ENCODE results near the gene FRMD3.

Gene FRMD3

DNA sequence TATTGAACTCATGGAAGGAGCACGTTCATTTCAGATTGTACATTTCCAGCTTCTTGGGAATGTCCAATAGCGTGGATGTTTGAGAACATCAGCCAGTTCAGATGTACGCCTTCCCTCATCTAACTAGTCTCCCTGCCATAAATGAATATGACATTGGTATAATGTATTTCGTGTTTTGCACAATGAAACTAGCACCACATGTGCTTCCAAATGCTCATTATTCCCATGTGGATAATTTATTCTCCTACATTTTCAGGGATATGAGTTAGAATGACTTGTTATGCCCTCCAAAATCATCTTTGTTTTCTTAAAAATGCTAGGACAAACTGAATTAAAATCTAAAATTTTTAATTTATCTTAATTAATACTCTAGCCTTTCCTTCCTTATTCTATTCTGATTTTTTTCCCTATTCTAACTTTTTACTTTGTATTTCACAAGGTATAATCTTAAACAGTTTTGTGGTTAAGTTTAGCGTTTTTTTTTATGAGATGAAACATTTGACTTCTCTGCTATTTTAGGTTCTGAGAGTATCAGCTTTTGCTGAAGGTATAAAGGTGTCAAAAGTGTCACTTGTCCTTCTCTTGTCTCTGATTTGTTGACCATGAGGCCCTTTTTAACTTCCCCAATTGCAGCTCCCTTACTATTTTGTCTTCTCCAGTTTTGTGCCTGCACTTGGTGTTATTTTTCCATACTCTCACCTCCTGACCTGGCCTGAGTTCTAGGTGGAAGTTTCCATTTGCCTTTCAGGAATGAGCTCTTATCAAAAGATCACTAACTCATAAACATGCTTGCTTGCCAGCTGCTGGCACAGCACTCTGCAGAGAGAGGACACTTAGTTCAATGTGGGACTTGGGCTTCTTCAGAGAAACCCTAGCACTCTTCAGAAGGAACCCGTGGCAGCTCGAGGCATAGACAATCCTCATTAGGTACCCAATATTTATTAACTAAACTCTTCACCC, 106.8 kb downstream of the FRMD3 start:
- no peak for DNase-seq

DNA sequence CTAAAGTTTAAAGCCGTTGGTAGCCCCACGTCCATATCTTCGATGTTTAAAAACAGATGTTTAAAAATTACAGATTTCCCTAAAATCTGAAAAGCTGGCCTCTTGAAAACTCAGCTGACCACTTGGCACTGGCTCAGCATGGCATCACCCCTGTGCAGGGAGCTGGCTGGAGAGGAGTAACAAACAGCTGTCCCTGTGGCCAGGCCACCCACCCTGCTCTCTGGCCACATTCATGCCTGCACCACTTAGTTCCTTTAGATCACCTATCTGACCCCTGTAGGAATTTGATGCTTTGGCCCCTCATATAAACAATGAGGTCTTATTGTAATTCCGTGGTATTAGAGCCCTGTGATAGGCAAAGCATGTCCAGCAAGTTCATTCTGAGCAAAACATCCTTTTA, 107.5 kb downstream of the FRMD3 start:
- DNase-seq: no peak

DNA sequence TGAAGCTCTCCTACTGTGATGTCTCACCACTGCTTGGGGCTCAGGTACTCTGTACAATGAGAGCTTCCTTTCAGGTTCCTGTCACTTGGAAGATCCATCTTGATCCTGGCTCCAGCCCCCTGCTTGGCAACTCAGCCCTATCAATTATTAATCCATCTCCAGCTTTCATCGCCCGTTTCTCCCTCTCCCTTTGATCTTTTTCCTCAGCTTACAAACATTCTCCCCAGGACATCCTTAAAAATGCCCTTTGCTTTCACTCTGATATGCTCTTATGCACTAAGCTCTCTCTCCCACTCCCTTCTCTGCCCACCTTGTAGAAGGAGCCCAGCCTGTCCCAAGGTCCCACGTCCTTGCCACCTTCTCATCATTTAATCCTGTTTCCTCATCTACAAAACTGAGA, 109.0 kb downstream of the FRMD3 start:
- no peak for DNase-seq

DNA sequence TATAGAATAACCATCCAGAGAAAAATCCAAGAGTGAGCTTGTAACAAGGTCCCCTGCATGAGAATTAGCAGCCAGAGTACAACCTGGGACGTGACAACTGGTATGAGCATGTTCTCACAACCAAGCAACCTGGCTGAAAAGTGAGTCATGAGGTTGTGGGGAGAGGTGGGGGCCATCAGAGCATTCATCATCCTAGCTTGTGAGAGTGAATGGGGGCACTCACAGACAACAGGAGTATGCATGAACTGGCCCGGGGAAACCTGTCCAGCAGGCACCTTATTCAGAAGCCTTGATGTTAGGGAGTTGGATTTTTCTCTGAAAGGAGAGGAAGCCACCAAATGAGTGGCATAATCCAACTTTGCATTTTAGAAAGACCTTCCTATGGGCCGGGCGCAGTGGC, 113.0 kb downstream of the FRMD3 start:
- no peak for DNase-seq

DNA sequence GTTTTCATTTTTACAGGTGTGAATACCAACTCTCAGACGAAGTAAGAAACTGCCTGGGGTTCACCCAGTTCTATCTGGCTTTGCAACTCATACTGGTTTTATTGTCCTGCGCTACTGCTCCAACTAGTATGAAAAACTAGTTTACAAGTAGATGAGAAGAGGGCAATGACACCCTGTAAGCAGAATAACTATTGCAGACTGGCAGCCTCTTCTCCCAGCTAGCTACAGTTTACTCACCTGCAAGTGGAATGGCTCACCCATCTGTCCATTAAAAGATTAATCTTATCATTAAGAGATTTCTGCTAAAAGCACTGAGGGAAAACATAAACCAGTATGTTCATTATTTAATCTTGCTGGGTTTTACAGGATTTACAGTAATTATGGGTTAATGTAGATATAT, 113.4 kb downstream of the FRMD3 start:
- DNase-seq: no peak

DNA sequence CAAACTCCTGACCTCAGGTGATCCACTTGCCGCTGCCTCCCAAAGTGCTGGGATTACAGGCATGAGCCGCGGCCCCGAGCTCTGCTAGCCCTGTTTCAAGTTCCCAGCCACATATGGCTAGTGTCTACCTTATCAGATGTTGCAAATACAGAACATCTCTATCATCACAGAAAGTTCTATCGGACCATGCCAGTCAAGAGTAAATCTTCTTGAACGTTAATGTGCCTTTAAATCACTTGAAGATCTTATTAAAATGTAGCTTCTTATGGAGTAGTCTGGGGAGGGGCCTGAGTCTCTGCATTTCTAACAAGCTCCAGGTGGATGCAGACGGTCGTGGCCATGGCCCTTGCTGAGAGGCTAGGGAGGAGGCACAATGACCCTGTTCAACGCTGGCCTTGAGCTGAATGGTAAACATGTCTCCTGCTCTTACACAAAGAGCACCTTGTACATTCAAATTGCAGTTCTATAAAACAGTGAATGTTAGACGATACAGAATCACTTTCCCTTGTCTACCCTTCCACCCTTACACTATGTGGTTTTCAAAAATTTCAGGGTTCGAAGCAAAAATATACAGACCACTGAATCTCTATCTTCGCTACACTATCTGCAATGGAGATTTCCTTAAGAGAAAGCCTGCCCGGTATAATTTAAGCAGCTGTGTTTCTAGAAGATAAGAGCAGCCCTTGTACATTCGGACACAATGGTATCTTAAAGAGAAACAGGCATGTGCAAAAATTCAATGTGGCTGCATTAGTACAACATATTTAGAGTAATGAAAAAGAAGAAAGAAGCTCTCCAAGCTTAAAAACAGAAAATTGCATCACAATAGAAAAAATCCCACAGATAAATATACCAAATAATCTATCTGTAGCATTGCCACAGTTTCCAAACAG, 114.1 kb downstream of the FRMD3 start:
- no peak for DNase-seq

- no peak for DNase-seq
Measured at GRCh38 chr9:83422527-83422926, 115.7 kb downstream of the FRMD3 start.

- DNase-seq: no peak
Measured at GRCh38 chr9:83420486-83420885, 117.7 kb downstream of the FRMD3 start.

GRCh38 chr9:83419961-83420360, 118.2 kb downstream of the FRMD3 start:
- DNase-seq: no peak

DNA sequence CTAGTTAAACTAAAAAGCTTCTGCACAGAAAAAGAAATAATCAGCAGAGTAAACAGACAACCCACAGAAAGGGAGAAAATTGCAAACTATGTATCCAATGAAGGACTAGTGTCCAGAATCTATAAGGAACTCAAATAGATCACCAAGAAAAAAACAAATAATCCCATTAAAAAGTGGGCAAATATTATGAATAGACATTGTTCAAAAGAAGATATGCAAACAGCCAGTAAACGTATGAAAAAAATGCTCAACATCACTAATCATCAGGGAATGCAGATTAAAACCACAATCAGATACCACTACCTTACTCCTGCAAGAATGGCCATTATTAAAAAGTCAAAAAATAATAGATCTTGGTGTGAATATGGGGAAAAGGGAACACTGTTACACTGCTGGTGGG, 119.9 kb downstream of the FRMD3 start:
- DNase-seq: no peak

DNA sequence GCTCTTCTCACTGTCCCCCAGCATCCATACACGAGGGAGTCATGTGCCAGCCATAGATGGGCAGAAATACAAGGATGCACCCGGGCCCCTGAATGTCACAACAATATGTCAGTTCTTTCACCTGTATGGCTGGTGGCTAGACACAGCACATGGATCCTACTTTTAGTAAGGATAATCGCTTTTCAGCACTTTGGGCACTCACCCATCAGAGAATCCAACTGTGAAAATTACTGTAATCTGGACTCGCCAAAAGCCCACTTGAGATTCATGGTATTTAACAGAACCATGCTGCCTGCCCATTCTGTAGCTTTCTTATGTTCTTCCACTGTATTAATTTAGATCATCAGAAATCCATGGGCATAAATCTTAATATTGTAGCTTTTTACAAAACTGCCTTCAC, 124.8 kb downstream of the FRMD3 start:
- DNase-seq: no peak

DNA sequence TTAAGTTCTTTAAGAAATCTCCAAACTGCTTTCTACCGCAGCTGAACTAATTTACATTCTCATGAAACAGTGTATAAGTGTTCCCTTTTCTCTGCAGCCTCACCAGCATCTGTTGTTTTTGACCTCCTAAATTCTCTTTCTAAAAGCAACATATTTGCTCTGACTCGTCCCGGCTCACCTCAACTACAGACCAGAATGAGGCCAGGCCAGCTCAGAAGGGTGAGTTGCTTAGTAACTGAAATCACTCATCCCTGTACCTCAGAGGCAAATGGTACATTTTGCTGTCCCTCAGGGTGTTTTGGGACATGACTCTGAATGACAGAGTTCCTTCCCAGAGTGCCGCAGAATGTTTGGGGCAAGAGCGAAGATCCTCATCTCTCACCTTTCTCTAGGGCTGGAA, 127.5 kb downstream of the FRMD3 start:
- DNase-seq: no peak

GRCh38 chr9:83406921-83407320, 131.3 kb downstream of the FRMD3 start:
- no peak for DNase-seq

DNA sequence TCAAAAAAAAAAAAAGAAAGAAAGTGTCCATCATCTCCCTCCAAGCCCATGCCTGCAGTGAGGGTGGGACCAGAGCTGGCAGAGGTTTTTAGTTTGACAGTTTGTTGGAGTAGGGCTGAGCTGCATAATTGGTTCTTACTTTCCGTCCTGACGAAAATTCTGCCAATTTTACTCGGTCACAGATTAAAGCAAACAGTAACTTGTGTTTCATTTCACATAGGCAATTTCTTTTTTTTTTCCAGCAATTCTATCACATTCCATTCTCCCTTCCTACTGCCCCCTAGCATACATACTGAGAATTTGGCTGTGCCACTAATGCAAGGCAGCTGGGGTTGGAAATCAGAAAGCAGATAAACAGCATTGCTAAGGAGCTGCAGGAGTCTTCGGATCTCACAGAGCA, 132.4 kb downstream of the FRMD3 start:
- no peak for DNase-seq

- DNase-seq: no peak
Measured at GRCh38 chr9:83403527-83404238, 134.5 kb downstream of the FRMD3 start.

DNA sequence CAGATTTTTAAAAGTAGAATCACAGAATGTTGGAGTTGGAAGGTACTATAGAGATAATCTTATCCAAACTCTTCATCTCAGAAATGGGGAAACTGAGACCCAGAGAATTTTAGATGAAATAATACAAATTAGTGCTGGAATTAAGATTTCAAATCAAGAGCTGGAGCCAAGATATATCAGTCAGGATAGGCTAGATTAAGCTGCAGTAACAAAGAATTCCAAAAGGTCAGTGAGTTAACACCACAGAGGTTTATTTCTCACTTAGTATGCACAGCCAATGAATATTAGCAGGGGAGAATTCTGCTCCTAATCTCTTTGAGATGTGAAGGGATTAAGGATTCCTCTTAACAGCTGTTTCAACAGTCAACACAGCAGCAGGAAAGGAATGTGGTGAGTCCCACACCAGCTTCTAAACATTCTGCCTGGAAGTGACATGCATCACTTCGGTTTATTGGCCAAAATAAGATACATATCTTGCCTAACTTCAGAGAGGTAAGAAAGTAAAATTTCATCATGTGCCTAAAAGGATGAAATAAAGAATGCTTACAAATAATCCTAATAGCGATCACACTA, 136.8 kb downstream of the FRMD3 start:
- DNase-seq: no peak

- DNase-seq: no peak
Measured at GRCh38 chr9:83396813-83397212, 141.4 kb downstream of the FRMD3 start.

GRCh38 chr9:83396342-83396741, 141.9 kb downstream of the FRMD3 start:
- no peak for DNase-seq

DNA sequence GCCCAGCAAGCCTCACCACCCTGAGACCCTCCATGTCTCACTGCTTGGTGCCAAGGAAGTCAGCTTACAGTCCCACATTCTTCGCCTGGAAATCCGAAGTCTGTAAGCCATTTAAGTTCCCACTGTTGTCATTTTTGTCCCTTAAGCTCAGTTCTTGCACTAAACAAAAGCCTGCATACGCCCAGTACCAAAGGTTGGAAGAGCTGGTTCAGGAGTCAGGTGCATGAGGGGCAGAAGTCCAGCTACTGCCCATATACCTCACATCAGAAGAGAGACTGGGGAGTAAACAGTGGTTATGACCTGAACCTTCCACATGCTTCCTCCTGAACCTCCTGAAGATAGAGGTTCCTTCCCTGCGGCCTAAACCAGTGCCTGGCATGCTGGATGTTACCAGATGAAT, 146.0 kb downstream of the FRMD3 start:
- DNase-seq: no peak

DNA sequence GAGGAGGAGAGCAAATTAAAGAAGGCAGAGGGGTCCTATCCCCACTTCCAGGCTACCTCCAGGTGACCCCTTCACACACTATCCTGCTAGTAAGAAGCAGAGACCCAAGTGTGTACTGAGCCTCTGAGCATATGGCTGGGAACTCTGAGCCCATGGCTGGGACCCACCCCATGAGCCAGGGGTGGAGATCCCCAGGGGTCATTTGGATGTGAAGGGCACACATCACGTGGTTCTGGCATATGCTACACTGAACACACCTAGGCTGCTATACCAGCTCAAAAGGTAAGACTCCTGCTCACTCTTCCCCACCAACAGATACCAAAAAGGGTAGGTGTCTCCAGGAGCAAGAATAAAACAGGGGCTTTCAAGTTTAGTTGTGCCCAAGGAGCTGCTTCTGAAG, 149.9 kb downstream of the FRMD3 start:
- no peak for DNase-seq

- DNase-seq: no peak
Measured at GRCh38 chr9:83387401-83388185, 150.6 kb downstream of the FRMD3 start.

GRCh38 chr9:83385317-83385716, 152.9 kb downstream of the FRMD3 start:
- no peak for DNase-seq
